K562 (cell line): Measurements from ENCODE around the gene CALM1. TPM values are rescaled to one million over a fixed set of nuclear protein-coding genes. Genes with fewer than 3 reads are reported as not detected.

Experiments
- ATAC-seq: fragments of 200-7000 bp; cut with Tn5 transposase; 3 replicates; pipeline ENCODE4 v1.9.1; 2020; ENCODE audit warnings: moderate library complexity
- BruUV-seq: library from RNA; stranded (reverse); fragments of 400-500 nt; replicated peaks from 2 replicates; lab custom pipeline; 2021; lab: Mats Ljungman, UMichigan
- CTCF ChIA-PET: fragments of 300-600 bp; formaldehyde crosslinking; extraction: SDS; loops from one replicate; lab custom pipeline; 2021; ENCODE audit warnings: low intra/inter-chr PET ratio; lab: Yijun Ruan, JAX
- POLR2A ChIA-PET: fragments of 300-600, 350-650 bp; sonication (Branson Sonifier 250); formaldehyde crosslinking; extraction: SDS; loops from one replicate; lab custom pipeline; 2021; ENCODE audit warnings: antibody characterized with exemption, inconsistent platforms; lab: Yijun Ruan, JAX
- DNase-seq, 4 experiments: peaks; one replicate each; pipeline versions ENCODE4 v3.0.0 to v3.0.0-alpha.2; 2011 to 2018; ENCODE audit warnings: low spot score in 3 of 4, mixed read lengths in 3 of 4; ENCODE audit errors: extremely low read depth in 1 of 4
- FAIRE-seq: peaks from 2 replicates; lab custom pipeline; 2011; peaks lifted over from hg19 to GRCh38; lab: Jason Lieb, UNC
- H2AFZ ChIP-seq: 2 replicates; pipeline ENCODE4 v1.6.0; 2011; ENCODE audit warnings: low read depth, low read length, control low read depth, inconsistent platforms
- H3K27ac ChIP-seq: fragments of 200-600 bp; 3 replicates; pipeline ENCODE4 v1.8.0; 2011; ENCODE audit warnings: low read depth, mild to moderate bottlenecking, control low read depth, inconsistent platforms, low read length, moderate library complexity, mixed read lengths; ENCODE audit errors: extremely low read depth
- H3K27me3 ChIP-seq, 2 experiments: fragments of 300-600 bp in 1 of 2; 2 replicates in 1 of 2; 3 replicates in 1 of 2; pipeline versions ENCODE4 v1.6.0 to v1.8.0; 2011; ENCODE audit warnings: inconsistent platforms in 2 of 2, low read length in 2 of 2, mild to moderate bottlenecking in 1 of 2, mixed read lengths in 1 of 2, moderate library complexity in 1 of 2; ENCODE audit not compliant: control insufficient read depth in 2 of 2, insufficient read depth in 2 of 2
- H3K36me3 ChIP-seq: fragments of 300-600 bp; 3 replicates; pipeline ENCODE4 v1.8.0; 2011; ENCODE audit warnings: mild to moderate bottlenecking, low read length, inconsistent platforms; ENCODE audit not compliant: control insufficient read depth, insufficient read depth
- H3K4me1 ChIP-seq, 2 experiments: fragments of 200-600 bp in 1 of 2; replicated peaks in 1 of 2; 2 replicates in 1 of 2; 3 replicates in 1 of 2; pipeline versions ENCODE4 v1.5.1 to v1.8.0; 2011; ENCODE audit warnings: inconsistent platforms in 2 of 2, low read length in 2 of 2, mild to moderate bottlenecking in 1 of 2, mixed read lengths in 1 of 2, moderate library complexity in 1 of 2; ENCODE audit not compliant: control insufficient read depth in 2 of 2, insufficient read depth in 2 of 2
- H3K4me2 ChIP-seq: 2 replicates; pipeline ENCODE4 v1.6.1; 2011; ENCODE audit warnings: low read length, control low read depth, inconsistent platforms, mixed read lengths; ENCODE audit not compliant: insufficient read depth
- H3K4me3 ChIP-seq: fragments of 200-600 bp; sonication (generic), shearing (Covaris generic); 2 replicates; pipeline ENCODE4 v1.5.1; 2016; ENCODE audit warnings: control low read depth, inconsistent platforms
- H3K79me2 ChIP-seq: fragments of 200-600 bp; 3 replicates; pipeline ENCODE4 v1.8.0; 2011; ENCODE audit warnings: low read length, inconsistent platforms; ENCODE audit not compliant: control insufficient read depth, insufficient read depth
- H3K9ac ChIP-seq, 2 experiments: 2 replicates each; pipeline versions ENCODE4 v1.6.0 to v1.6.1; 2011; ENCODE audit warnings: low read depth in 2 of 2, low read length in 2 of 2, control low read depth in 1 of 2, inconsistent platforms in 1 of 2, mild to moderate bottlenecking in 1 of 2, mixed read lengths in 1 of 2; ENCODE audit not compliant: insufficient read depth in 1 of 2
- H3K9me1 ChIP-seq: one replicate; pipeline ENCODE4 v1.6.0; 2011; ENCODE audit warnings: inconsistent platforms, mild to moderate bottlenecking, low read length, moderate library complexity; ENCODE audit not compliant: control insufficient read depth, insufficient read depth
- H3K9me3 ChIP-seq: replicated peaks from 2 replicates; pipeline ENCODE4 v1.5.1; 2011; ENCODE audit warnings: low read depth, low read length, inconsistent platforms; ENCODE audit not compliant: control insufficient read depth, insufficient read depth
- H4K20me1 ChIP-seq: replicated peaks from 2 replicates; pipeline ENCODE4 v1.6.1; 2011; ENCODE audit warnings: low read length, inconsistent platforms, mixed read lengths; ENCODE audit not compliant: control insufficient read depth, insufficient read depth
- KAT7 ChIP-seq: sonication (generic); formaldehyde crosslinking; IDR thresholded peaks from 2 replicates; pipeline ENCODE4 v1.8.0; 2022; ENCODE audit warnings: missing genetic modification reagents, mild to moderate bottlenecking, borderline replicate concordance
- RBBP5 ChIP-seq: fragments of 200-600 bp; sonication (generic); IDR thresholded peaks from 2 replicates; pipeline ENCODE4 v1.6.1; 2012; ENCODE audit warnings: borderline replicate concordance, mild to moderate bottlenecking, low read length, control low read depth, inconsistent platforms; ENCODE audit not compliant: insufficient read depth, poor library complexity, severe bottlenecking
- RFX5 ChIP-seq: IDR thresholded peaks from 2 replicates; pipeline ENCODE4 v1.6.1; 2011; ENCODE audit warnings: low read depth, mild to moderate bottlenecking, improper control_type of control experiment, low read length
- SETDB1 ChIP-seq: IDR thresholded peaks from one replicate; pipeline ENCODE4 v1.6.1; 2012; ENCODE audit warnings: low read length, control low read depth, inconsistent platforms
- WGBS: fragments of 100-300 bp; shearing (Covaris generic); methylation state at CpG from one replicate; pipeline ENCODE4 v1.1.6; 2016; ENCODE audit warnings: low coverage, mixed read lengths; ENCODE audit not compliant: insufficient coverage; ENCODE audit errors: missing lambda C conversion rate; 5-methylcytosine and 5-hydroxymethylcytosine counted together
- in situ Hi-C: fragments of 300-500 bp; cut with MboI; formaldehyde crosslinking; loops from 4 replicates; pipeline ENCODE4 v1.15.0; 2018; ENCODE audit warnings: inconsistent platforms, mixed read lengths
- intact Hi-C: fragments of 100-400 bp; cut with micrococcal nuclease; formaldehyde crosslinking; loops from 2 replicates; pipeline ENCODE4 v1.14.2; 2022
- polyA plus RNA-seq, 8 experiments: library from polyadenylated mRNA; depleted of rRNA in 4 of 8; stranded (reverse) in 5 of 8; unstranded in 3 of 8; fragments of >200 nt; fragmentation: Nextera tagmentation in 2 of 8; fragmentation: Illumina TruSeq in 1 of 8; extraction: Ambion mirVana in 2 of 8; extraction: Trizol in 1 of 8; gene quantifications; 2 replicates each; pipeline versions ENCODE4 v1.2.1 to v1.2.3, GENCODE V29; 2011 to 2014; ENCODE audit warnings: inconsistent platforms in 1 of 8, missing spikeins in 1 of 8
- total RNA-seq, 7 experiments: library from RNA; depleted of rRNA in 6 of 7; stranded (reverse); fragments of >200 nt in 6 of 7; fragmentation: Illumina TruSeq in 2 of 7; extraction: Trizol in 2 of 7; gene quantifications; 2 replicates each; pipeline versions ENCODE4 v1.2.1 to v1.2.3, GENCODE V29; 2011 to 2021; ENCODE audit warnings: low replicate concordance in 1 of 7

CALM1 gene
- total and polyA plus RNA-seq, 9 of the 15 experiments (the other 6 are each of a cell fraction or from before 2014, with no cell fraction given): 48.0 to 269 (median 158) TPM

- peaks cover 32% of the 10 kb centered on the region for H3K79me2 ChIP-seq
- H2AFZ ChIP-seq: no peak overlapping the region
Measured at GRCh38 chr14:90398841-90399540, 2.2 kb downstream of the CALM1 start.

More at GRCh38 chr14:90398841-90399540, 2.2 kb downstream of the CALM1 start:
- H3K9ac ChIP-seq: peak overlapping the region in 1 of 2 experiments; percentile 51; a peak in 1 of 4 replicates
- in situ Hi-C loops (no loop called here), intact Hi-C loops (loop anchor here (1.0 to 5.0 kb wide), 3 partner anchors 97 to 298 kb away; no protein-coding TSS in a partner anchor)
- no peak overlapping the region for H3K27ac ChIP-seq
- H3K36me3 ChIP-seq: peaks cover 42% of the 10 kb centered on the region
- ChIA-PET CTCF (interaction anchor here (1.3 to 2.8 kb wide), 3 partner anchors 97 to 299 kb away, joined by 4 to 15 read pairs (median 5); no protein-coding TSS in a partner anchor), POLR2A (interaction anchor here (1.0 to 1.6 kb wide), 2 partner anchors 17 to 299 kb away, joined by 3 to 5 read pairs; no protein-coding TSS in a partner anchor)
- TSS peak; percentile 34 for BruUV-seq
- ATAC-seq: no peak
- no peak for DNase-seq
- H3K27me3 ChIP-seq: no peaks in the 10 kb centered on the region
- H4K20me1 ChIP-seq: no peaks in the 10 kb centered on the region; the same call in none of the 2 replicates
- TF ChIP-seq SETDB1 (no peak), RBBP5 (no peak), RFX5 (no peak), KAT7 (0 out of 2 replicates have a peak, but pooled peaks have one; percentile 5)
- H3K9me1 ChIP-seq: no peaks in the 10 kb centered on the region
- WGBS: 35% methylated on average over 8 of the region's 8 CpGs
- H3K4me2 ChIP-seq: peak overlapping the region; percentile 90; the same call in 1 of the 2 replicates
- peaks cover 6 to 14% of the 10 kb centered on the region in 2 experiments; a peak in 4 of 5 replicates for H3K4me1 ChIP-seq
- H3K9me3 ChIP-seq: no peaks in the 10 kb centered on the region
- FAIRE-seq: peak; percentile 19
- H3K4me3 ChIP-seq: peak overlapping the region; percentile 79; the same call in 1 of the 2 replicates
